SK-N-SH treated with all-trans-retinoic acid at 6 μM for 48 hours (cell line): Measurements from ENCODE around the gene RAD51B.

Source experiments
- ATAC-seq: fragments of 200-7000 bp; cut with Tn5 transposase; 3 replicates; pipeline ENCODE4 v1.9.1; 2020; ENCODE audit warnings: mild to moderate bottlenecking, moderate library complexity
- ARNTL ChIP-seq: fragments of 450-650 bp; formaldehyde crosslinking; IDR thresholded peaks from 2 replicates; pipeline ENCODE4 v1.5.0; 2020; ENCODE audit warnings: low read depth, mild to moderate bottlenecking, moderate library complexity, borderline replicate concordance
- BACH2 ChIP-seq: fragments of 250-450 bp; sonication (Bioruptor Pico); IDR thresholded peaks from 2 replicates; pipeline ENCODE4 v1.9.0; 2021; ENCODE audit warnings: mild to moderate bottlenecking, borderline replicate concordance
- CREB5 ChIP-seq: fragments of 250-450 bp; sonication (Bioruptor Pico); IDR thresholded peaks from 2 replicates; pipeline ENCODE4 v1.5.1; 2020; ENCODE audit warnings: low read depth, mild to moderate bottlenecking, moderate library complexity
- CSDC2 ChIP-seq: fragments of 250-450 bp; sonication (Bioruptor Pico); IDR thresholded peaks from 2 replicates; pipeline ENCODE4 v1.5.0; 2020; ENCODE audit warnings: mild to moderate bottlenecking, moderate library complexity
- CSRNP3 ChIP-seq: fragments of 250-450 bp; sonication (Bioruptor Pico); IDR thresholded peaks from 2 replicates; pipeline ENCODE4 v1.5.1; 2021; ENCODE audit warnings: mild to moderate bottlenecking, moderate library complexity
- ESRRG ChIP-seq: fragments of 250-450 bp; sonication (Bioruptor Pico); IDR thresholded peaks from 2 replicates; pipeline ENCODE4 v1.6.1; 2021; ENCODE audit warnings: mild to moderate bottlenecking
- GLIS3 ChIP-seq: fragments of 250-450 bp; sonication (Bioruptor Pico); IDR thresholded peaks from 2 replicates; pipeline ENCODE4 v1.5.0; 2020; ENCODE audit warnings: mild to moderate bottlenecking, moderate library complexity
- ISL1 ChIP-seq: fragments of 250-450 bp; sonication (Bioruptor Pico); IDR thresholded peaks from 2 replicates; pipeline ENCODE4 v2.1.2; 2022; ENCODE audit warnings: mild to moderate bottlenecking, moderate library complexity
- PATZ1 ChIP-seq: fragments of 250-450 bp; sonication (Bioruptor Pico); IDR thresholded peaks from 2 replicates; pipeline ENCODE4 v1.8.0; 2020; ENCODE audit warnings: mild to moderate bottlenecking, moderate library complexity, borderline replicate concordance
- POU6F1 ChIP-seq: fragments of 250-450 bp; sonication (Bioruptor Pico); IDR thresholded peaks from 2 replicates; pipeline ENCODE4 v1.8.0; 2021; ENCODE audit warnings: low read depth, mild to moderate bottlenecking, moderate library complexity, borderline replicate concordance
- PPARA ChIP-seq: fragments of 250-450 bp; sonication (Bioruptor Pico); IDR thresholded peaks from 2 replicates; pipeline ENCODE4 v1.5.0; 2020; ENCODE audit warnings: mild to moderate bottlenecking, borderline replicate concordance
- RARB ChIP-seq: fragments of 250-450 bp; sonication (Bioruptor Pico); IDR thresholded peaks from 2 replicates; pipeline ENCODE4 v1.8.0; 2021; ENCODE audit warnings: mild to moderate bottlenecking, moderate library complexity
- TCF4 ChIP-seq: fragments of 250-450 bp; sonication (Bioruptor Pico); IDR thresholded peaks from 2 replicates; pipeline ENCODE4 v1.8.0; 2021; ENCODE audit warnings: mild to moderate bottlenecking, moderate library complexity, borderline replicate concordance
- TOX ChIP-seq: fragments of 250-450 bp; sonication (Bioruptor Pico); IDR thresholded peaks from 2 replicates; pipeline ENCODE4 v1.8.0; 2021; ENCODE audit warnings: mild to moderate bottlenecking, moderate library complexity, borderline replicate concordance
- TSHZ2 ChIP-seq: fragments of 250-450 bp; sonication (Bioruptor Pico); IDR thresholded peaks from 2 replicates; pipeline ENCODE4 v1.5.0; 2020; ENCODE audit warnings: mild to moderate bottlenecking, moderate library complexity
- ZFP3 ChIP-seq: fragments of 250-450 bp; sonication (Bioruptor Pico); IDR thresholded peaks from 2 replicates; pipeline ENCODE4 v1.5.0; 2020; ENCODE audit warnings: mild to moderate bottlenecking, moderate library complexity
- ZFP30 ChIP-seq: fragments of 450-650 bp; formaldehyde crosslinking; IDR thresholded peaks from 2 replicates; pipeline ENCODE4 v1.5.0; 2022; ENCODE audit warnings: mild to moderate bottlenecking, moderate library complexity
- ZNF565 ChIP-seq: fragments of 450-650 bp; formaldehyde crosslinking; conservative IDR thresholded peaks from 2 replicates; pipeline ENCODE4 v1.5.0; 2020; ENCODE audit warnings: low read depth, mild to moderate bottlenecking, moderate library complexity
- ZNF70 ChIP-seq: fragments of 450-650 bp; formaldehyde crosslinking; IDR thresholded peaks from 2 replicates; pipeline ENCODE4 v1.5.0; 2020; ENCODE audit warnings: mild to moderate bottlenecking, moderate library complexity
- ZNF8 ChIP-seq: fragments of 450-650 bp; formaldehyde crosslinking; IDR thresholded peaks from 2 replicates; pipeline ENCODE4 v1.5.0; 2020; ENCODE audit warnings: mild to moderate bottlenecking, moderate library complexity

The RAD51B gene

GRCh38 chr14:68467425-68467824 lies 647.8 kb downstream of the RAD51B start (continued):
- TF ChIP-seq POU6F1 (CRISPR knock-in tag) = no peak

- TF ChIP-seq RARB (CRISPR knock-in tag) = no peak
- TF ChIP-seq PPARA (CRISPR knock-in tag) = no peak
- TF ChIP-seq PATZ1 (CRISPR knock-in tag) = no peak
- no peak for TF ChIP-seq GLIS3 (CRISPR knock-in tag)
- TF ChIP-seq ZNF70 = no peak
- no peak for TF ChIP-seq ZFP30 (CRISPR knock-in tag)
- no peak for TF ChIP-seq CREB5 (CRISPR knock-in tag)
- no peak for TF ChIP-seq POU6F1 (CRISPR knock-in tag)
- TF ChIP-seq TCF4 = no peak
- no peak for TF ChIP-seq ARNTL (CRISPR knock-in tag)
- TF ChIP-seq TOX (CRISPR knock-in tag) = no peak
- TF ChIP-seq TSHZ2 (CRISPR knock-in tag) = no peak
- TF ChIP-seq ZFP3 (CRISPR knock-in tag) = no peak
- no peak for TF ChIP-seq CSRNP3 (CRISPR knock-in tag)
- no peak for TF ChIP-seq ZNF565 (CRISPR knock-in tag)
- TF ChIP-seq ISL1 (CRISPR knock-in tag) = no peak
- no peak for TF ChIP-seq BACH2
- no peak for ATAC-seq
These were observed 649.0 kb downstream of the RAD51B start for GRCh38 chr14:68468437-68469207.

- ATAC-seq = no peak
- TF ChIP-seq ZNF565 (CRISPR knock-in tag) (no peak), ZFP3 (CRISPR knock-in tag) (no peak), CSDC2 (CRISPR knock-in tag) (no peak), POU6F1 (CRISPR knock-in tag) (no peak), RARB (CRISPR knock-in tag) (no peak), ZNF8 (CRISPR knock-in tag) (no peak), ESRRG (no peak), PPARA (CRISPR knock-in tag) (no peak), ZFP30 (CRISPR knock-in tag) (no peak), TSHZ2 (CRISPR knock-in tag) (no peak), TCF4 (no peak)
These were observed 649.7 kb downstream of the RAD51B start for GRCh38 chr14:68469208-68469713.
